T-helper 17 cell (primary cell): ENCODE measurements around the gene SDR39U1. TPM values are rescaled to one million over a fixed set of nuclear protein-coding genes. Genes with fewer than 3 reads are reported as not detected.
"Not testable (repeated sequence)": the region's sequence is repeated elsewhere in the genome, so short reads cannot be mapped to it uniquely, and the experiment has no call there.

Experiments
- ATAC-seq: fragments of 150-1000 bp; cut with Tn5 transposase; 2 replicates; pipeline ENCODE4 v1.10.0; 2021; ENCODE audit warnings: mild to moderate bottlenecking, moderate library complexity
- DNase-seq, 3 donors: peaks; one replicate each; pipeline versions ENCODE4 v3.0.0 to v3.0.0-alpha.2; 2020 to 2021
- H3K9me3 ChIP-seq: one replicate; pipeline ENCODE4 v1.7.0; 2013; ENCODE audit warnings: low read length, mild to moderate bottlenecking; ENCODE audit not compliant: control insufficient read depth, poor library complexity, severe bottlenecking
- H3K27ac Mint-ChIP-seq: one replicate; pipeline ENCODE4 v1.8.0; 2022; ENCODE audit warnings: mild to moderate bottlenecking, moderate library complexity, mixed read lengths
- H3K27me3 Mint-ChIP-seq: one replicate; pipeline ENCODE4 v1.8.0; 2022; ENCODE audit warnings: mixed read lengths
- H3K36me3 Mint-ChIP-seq: one replicate; pipeline ENCODE4 v1.8.0; 2022; ENCODE audit warnings: low read depth, mixed read lengths
- H3K4me1 Mint-ChIP-seq: one replicate; pipeline ENCODE4 v1.8.0; 2022; ENCODE audit warnings: mild to moderate bottlenecking, mixed read lengths
- H3K4me3 Mint-ChIP-seq: one replicate; pipeline ENCODE4 v1.8.0; 2022; ENCODE audit warnings: mild to moderate bottlenecking, moderate library complexity, mixed read lengths
- total RNA-seq, 4 donors: library from RNA in 2 of 4; stranded (reverse) in 2 of 4; gene quantifications; one replicate each; pipeline ENCODE4 v1.2.3 and lab custom pipeline; 2022 to 2026

The SDR39U1 gene
- total RNA-seq, 2 donors from 2014 or later = 64.3 to 82.6 TPM

GRCh38 chr14:24463884-24464785 is 21.6 kb upstream of the SDR39U1 start:
- no peaks in the 10 kb centered on the region for H3K9me3 ChIP-seq
- Mint-ChIP-seq H3K4me1 (peaks cover 5% of the 10 kb centered on the region), H3K27me3 (peaks cover 8% of the 10 kb centered on the region), H3K27ac (no peak overlapping the region), H3K4me3 (no peak overlapping the region), H3K36me3 (peaks cover 2% of the 10 kb centered on the region)
- ATAC-seq = no peak
- no peak for DNase-seq

GRCh38 chr14:24463017-24463883 is 20.7 kb upstream of the SDR39U1 start:
- no peak overlapping the region for H3K27ac Mint-ChIP-seq

GRCh38 chr14:24461336-24461735 is 18.8 kb upstream of the SDR39U1 start:
- H3K4me1 Mint-ChIP-seq = peaks cover 5% of the 10 kb centered on the region
- H3K27ac Mint-ChIP-seq = no peak overlapping the region

More at GRCh38 chr14:24463017-24463883, 20.7 kb upstream of the SDR39U1 start:
- DNase-seq (no peak), ATAC-seq (no peak)
- Mint-ChIP-seq H3K4me1 (peaks cover 5% of the 10 kb centered on the region), H3K27me3 (peaks cover 8% of the 10 kb centered on the region), H3K4me3 (no peak overlapping the region), H3K36me3 (peaks cover 2% of the 10 kb centered on the region)
- no peaks in the 10 kb centered on the region for H3K9me3 ChIP-seq

GRCh38 chr14:24459331-24459730 is 16.8 kb upstream of the SDR39U1 start:
- no peaks in the 10 kb centered on the region for H3K36me3 Mint-ChIP-seq
- peaks cover 4% of the 10 kb centered on the region for H3K27me3 Mint-ChIP-seq
- H3K27ac Mint-ChIP-seq = no peak overlapping the region
- H3K9me3 ChIP-seq = no peaks in the 10 kb centered on the region
- ATAC-seq (no peak), DNase-seq (no peak)
- H3K4me1 Mint-ChIP-seq = peaks cover under 1% of the 10 kb centered on the region
- H3K4me3 Mint-ChIP-seq = no peak overlapping the region

More at GRCh38 chr14:24461336-24461735, 18.8 kb upstream of the SDR39U1 start:
- ATAC-seq (no peak), DNase-seq (no peak)
- no peaks in the 10 kb centered on the region for H3K36me3 Mint-ChIP-seq
- H3K9me3 ChIP-seq = no peaks in the 10 kb centered on the region
- H3K27me3 Mint-ChIP-seq = peaks cover 4% of the 10 kb centered on the region
- H3K4me3 Mint-ChIP-seq = no peak overlapping the region

- Mint-ChIP-seq H3K36me3 (no peaks in the 10 kb centered on the region), H3K27me3 (peaks cover 4% of the 10 kb centered on the region), H3K4me3 (no peak overlapping the region), H3K4me1 (no peaks in the 10 kb centered on the region), H3K27ac (no peak overlapping the region)
- ATAC-seq = no peak
- DNase-seq = no peak
- no peaks in the 10 kb centered on the region for H3K9me3 ChIP-seq
These were observed 16.2 kb upstream of the SDR39U1 start for GRCh38 chr14:24458736-24459135.

- Mint-ChIP-seq H3K27me3 (peaks cover 4% of the 10 kb centered on the region), H3K27ac (no peak overlapping the region), H3K36me3 (no peaks in the 10 kb centered on the region), H3K4me3 (no peak overlapping the region), H3K4me1 (no peaks in the 10 kb centered on the region)
- no peak for DNase-seq
- H3K9me3 ChIP-seq = no peaks in the 10 kb centered on the region
- no peak for ATAC-seq
These were observed 14.4 kb upstream of the SDR39U1 start for GRCh38 chr14:24456980-24457379.

GRCh38 chr14:24450828-24451227 is 8.3 kb upstream of the SDR39U1 start:
- H3K27ac Mint-ChIP-seq, H3K4me3 Mint-ChIP-seq, H3K4me1 Mint-ChIP-seq, H3K36me3 Mint-ChIP-seq, H3K9me3 ChIP-seq, DNase-seq, ATAC-seq, H3K27me3 Mint-ChIP-seq: not testable (repeated sequence)

GRCh38 chr14:24443053-24443665 is 583 bp upstream of the SDR39U1 start:
- DNase-seq = no peak
- no peaks in the 10 kb centered on the region for H3K9me3 ChIP-seq
- peak overlapping the region; percentile 98 for H3K27ac Mint-ChIP-seq
- peak overlapping the region; percentile 99 for H3K4me3 Mint-ChIP-seq
- no peak for ATAC-seq
- H3K27me3 Mint-ChIP-seq = no peaks in the 10 kb centered on the region
- H3K36me3 Mint-ChIP-seq = peaks cover 3% of the 10 kb centered on the region
- H3K4me1 Mint-ChIP-seq = peaks cover 23% of the 10 kb centered on the region

- Mint-ChIP-seq H3K4me1 (peaks cover 33% of the 10 kb centered on the region), H3K36me3 (peaks cover 3% of the 10 kb centered on the region), H3K27me3 (no peaks in the 10 kb centered on the region)
These were observed 704 bp downstream of the SDR39U1 start for GRCh38 chr14:24441904-24442239.

GRCh38 chr14:24441485-24441884 is 1.1 kb downstream of the SDR39U1 start:
- H3K36me3 Mint-ChIP-seq = peaks cover 3% of the 10 kb centered on the region
- H3K27me3 Mint-ChIP-seq = no peaks in the 10 kb centered on the region
- H3K27ac Mint-ChIP-seq = peak overlapping the region; percentile 98
- DNase-seq (no peak), ATAC-seq (no peak)
- H3K9me3 ChIP-seq = no peaks in the 10 kb centered on the region
- peak overlapping the region; percentile 99 for H3K4me3 Mint-ChIP-seq
- peaks cover 37% of the 10 kb centered on the region for H3K4me1 Mint-ChIP-seq

More at GRCh38 chr14:24441904-24442239, 704 bp downstream of the SDR39U1 start:
- peak overlapping the region; percentile 99 for H3K4me3 Mint-ChIP-seq
- peak overlapping the region; percentile 98 for H3K27ac Mint-ChIP-seq
- ATAC-seq (no peak), DNase-seq (no peak)
- no peaks in the 10 kb centered on the region for H3K9me3 ChIP-seq

GRCh38 chr14:24440606-24441399 is 1.8 kb downstream of the SDR39U1 start:
- no peak for ATAC-seq
- Mint-ChIP-seq H3K27me3 (no peaks in the 10 kb centered on the region), H3K4me3 (peak overlapping the region; percentile 99), H3K27ac (peak overlapping the region; percentile 98), H3K4me1 (peaks cover 40% of the 10 kb centered on the region), H3K36me3 (peaks cover 3% of the 10 kb centered on the region)
- no peaks in the 10 kb centered on the region for H3K9me3 ChIP-seq
- no peak for DNase-seq

- H3K4me3 Mint-ChIP-seq = no peak overlapping the region
- H3K36me3 Mint-ChIP-seq = peaks cover 3% of the 10 kb centered on the region
- H3K27me3 Mint-ChIP-seq = no peaks in the 10 kb centered on the region
- no peak for DNase-seq
- no peak for ATAC-seq
- peak overlapping the region; percentile 98 for H3K27ac Mint-ChIP-seq
- peaks cover 46% of the 10 kb centered on the region for H3K4me1 Mint-ChIP-seq
- H3K9me3 ChIP-seq = no peaks in the 10 kb centered on the region
These were observed 2.6 kb downstream of the SDR39U1 start for GRCh38 chr14:24439830-24440605.
